SK-N-SH (cell line): Measurements from ENCODE around the gene TMEM174.

ENCODE experiments used
- CTCF ChIP-seq: fragments of 200-600 bp; sonication (generic); IDR thresholded peaks from 2 replicates; pipeline ENCODE4 v1.6.1; 2017; ENCODE audit warnings: antibody characterized with exemption, mild to moderate bottlenecking, moderate library complexity
- YY1 ChIP-seq: IDR thresholded peaks from 2 replicates; pipeline ENCODE4 v1.4.0; 2012; ENCODE audit warnings: low read depth, mild to moderate bottlenecking

- TF ChIP-seq CTCF, result no peak
- TF ChIP-seq YY1, result no peak
Measured at GRCh38 chr5:73183000-73183399, 10.0 kb downstream of the TMEM174 start.
